Activated CD8-positive, alpha-beta memory T cell treated with anti-CD3 and anti-CD28 coated beads, Interleukin-2, amount 50 U/mL, for 4 hours (primary cell): Measurements from ENCODE around the gene SUSD2.
"Not testable (repeated sequence)": the region's sequence is repeated elsewhere in the genome, so short reads cannot be mapped to it uniquely, and the experiment has no call there.

Experiments
- DNase-seq: peaks from one replicate; pipeline ENCODE4 v3.0.0-alpha.2; 2020

The SUSD2 gene

GRCh38 chr22:24178021-24178431, 3.3 kb upstream of the SUSD2 start:
- DNase-seq: no peak

GRCh38 chr22:24178502-24179440, 2.5 kb upstream of the SUSD2 start:
- no peak for DNase-seq

GRCh38 chr22:24179478-24180210, 1.6 kb upstream of the SUSD2 start:
- DNase-seq: no peak

GRCh38 chr22:24180316-24181087, 785 bp upstream of the SUSD2 start:
- no peak for DNase-seq

GRCh38 chr22:24181996-24182899, 961 bp downstream of the SUSD2 start:
- DNase-seq: no peak

- DNase-seq: not testable (repeated sequence)
Measured at GRCh38 chr22:24182900-24183246, 1.6 kb downstream of the SUSD2 start.

GRCh38 chr22:24183321-24184031, 2.2 kb downstream of the SUSD2 start:
- no peak for DNase-seq

- no peak for DNase-seq
Measured at GRCh38 chr22:24184057-24184798, 2.9 kb downstream of the SUSD2 start.

- DNase-seq: no peak
Measured at GRCh38 chr22:24185001-24185500, 3.8 kb downstream of the SUSD2 start.

- DNase-seq: peak; percentile 9
Measured at GRCh38 chr22:24185501-24186351, 4.4 kb downstream of the SUSD2 start.

- peak; percentile 12 for DNase-seq
Measured at GRCh38 chr22:24186352-24186740, 5.1 kb downstream of the SUSD2 start.

GRCh38 chr22:24186892-24187670, 5.8 kb downstream of the SUSD2 start:
- peak; percentile 12 for DNase-seq

GRCh38 chr22:24187731-24188644, 6.7 kb downstream of the SUSD2 start:
- DNase-seq: no peak

- no peak for DNase-seq
Measured at GRCh38 chr22:24188705-24189248, 7.5 kb downstream of the SUSD2 start.

GRCh38 chr22:24189249-24190158, 8.2 kb downstream of the SUSD2 start:
- DNase-seq: peak; percentile 33

GRCh38 chr22:24190159-24190540, 8.9 kb downstream of the SUSD2 start:
- DNase-seq: no peak
